DND-41 (cell line): ENCODE measurements around the gene ANKS1B.

Experiments
- ATAC-seq: fragments of 200-7000 bp; cut with Tn5 transposase; 3 replicates; pipeline ENCODE4 v1.9.1; 2021; ENCODE audit warnings: low read depth; ENCODE audit not compliant: insufficient read depth
- DNase-seq: peaks from one replicate; pipeline ENCODE4 v3.0.0-alpha.2; 2020
- H2AFZ ChIP-seq: 2 replicates; pipeline ENCODE4 v1.6.0; 2012; ENCODE audit warnings: low read depth, low read length
- H3K27ac ChIP-seq: 2 replicates; pipeline ENCODE4 v1.5.1; 2012; ENCODE audit warnings: low read length, inconsistent platforms
- H3K27me3 ChIP-seq: fragments of 200-600 bp; sonication (generic); 2 replicates; pipeline ENCODE4 v1.6.0; 2012; ENCODE audit warnings: low read length, mild to moderate bottlenecking, inconsistent platforms; ENCODE audit not compliant: insufficient read depth, poor library complexity
- H3K36me3 ChIP-seq: 2 replicates; pipeline ENCODE4 v1.5.1; 2012; ENCODE audit warnings: low read length, inconsistent platforms; ENCODE audit not compliant: insufficient read depth
- H3K4me1 ChIP-seq: 2 replicates; pipeline ENCODE4 v1.5.1; 2012; ENCODE audit warnings: mild to moderate bottlenecking, low read length; ENCODE audit not compliant: insufficient read depth
- H3K4me2 ChIP-seq: 2 replicates; pipeline ENCODE4 v1.6.0; 2012; ENCODE audit warnings: mild to moderate bottlenecking, moderate library complexity, low read length, inconsistent platforms; ENCODE audit not compliant: insufficient read depth
- H3K4me3 ChIP-seq, 2 experiments: fragments of 200-600 bp in 1 of 2; shearing (Covaris generic) in 1 of 2; 2 replicates each; pipeline ENCODE4 v1.5.1; 2012 to 2016; ENCODE audit warnings: inconsistent platforms in 2 of 2, low read length in 2 of 2, mild to moderate bottlenecking in 2 of 2, low read depth in 1 of 2, moderate library complexity in 1 of 2
- H3K79me2 ChIP-seq: 2 replicates; pipeline ENCODE4 v1.6.0; 2012; ENCODE audit warnings: low read length, inconsistent platforms; ENCODE audit not compliant: insufficient read depth
- H3K9ac ChIP-seq: 2 replicates; pipeline ENCODE4 v1.6.0; 2012; ENCODE audit warnings: low read depth, mild to moderate bottlenecking, inconsistent platforms, low read length, moderate library complexity
- H3K9me3 ChIP-seq: 2 replicates; pipeline ENCODE4 v1.5.1; 2012; ENCODE audit warnings: low read length, moderate library complexity, mild to moderate bottlenecking, inconsistent platforms; ENCODE audit not compliant: insufficient read depth, severe bottlenecking
- H4K20me1 ChIP-seq: 2 replicates; pipeline ENCODE4 v1.6.0; 2012; ENCODE audit warnings: low read length; ENCODE audit not compliant: insufficient read depth
- EZH2 ChIP-seq: IDR thresholded peaks from 3 replicates; pipeline ENCODE4 v1.6.1; 2012; ENCODE audit warnings: borderline replicate concordance, low read depth, mild to moderate bottlenecking, moderate library complexity, low read length, inconsistent platforms; ENCODE audit not compliant: severe bottlenecking
- TF ChIP-seq, protein P1 (sequence below): IDR thresholded peaks from 2 replicates; pipeline ENCODE4 v1.5.1; 2012; ENCODE audit warnings: borderline replicate concordance, low read length, moderate library complexity, mild to moderate bottlenecking; ENCODE audit not compliant: poor library complexity, severe bottlenecking; ENCODE audit errors: extremely low read depth

The ANKS1B gene

DNA sequence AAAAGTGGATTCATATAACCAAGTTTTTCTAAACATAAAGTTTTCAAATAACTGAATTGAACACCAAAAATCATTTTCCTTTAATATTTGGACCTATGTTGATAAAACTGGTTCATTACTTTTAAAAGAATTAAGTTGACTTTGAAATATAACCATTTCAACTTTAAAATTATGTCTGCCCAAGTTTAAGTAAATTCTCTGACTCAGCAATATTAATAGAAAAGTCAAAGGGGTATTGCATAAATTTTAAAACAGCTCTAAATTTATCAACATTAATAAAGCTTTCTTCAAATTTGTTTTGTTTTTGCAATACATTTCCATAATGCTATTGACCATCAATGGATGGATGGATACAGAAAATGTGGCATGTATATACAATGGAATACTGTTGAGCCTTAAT, 505.6 kb downstream of the ANKS1B start:
- Histone ChIP-seq H3K79me2 (no peaks in the 10 kb centered on the region), H4K20me1 (no peaks in the 10 kb centered on the region), H3K4me1 (no peaks in the 10 kb centered on the region), H3K27ac (no peak overlapping the region), H3K4me3 (no peak overlapping the region), H3K36me3 (no peaks in the 10 kb centered on the region), H3K9me3 (no peaks in the 10 kb centered on the region), H3K9ac (no peak overlapping the region), H3K4me2 (no peak overlapping the region), H2AFZ (no peak overlapping the region), H3K27me3 (no peaks in the 10 kb centered on the region)
- no peak for DNase-seq
- TF ChIP-seq EZH2 = no peak
- ATAC-seq = no peak

DNA sequence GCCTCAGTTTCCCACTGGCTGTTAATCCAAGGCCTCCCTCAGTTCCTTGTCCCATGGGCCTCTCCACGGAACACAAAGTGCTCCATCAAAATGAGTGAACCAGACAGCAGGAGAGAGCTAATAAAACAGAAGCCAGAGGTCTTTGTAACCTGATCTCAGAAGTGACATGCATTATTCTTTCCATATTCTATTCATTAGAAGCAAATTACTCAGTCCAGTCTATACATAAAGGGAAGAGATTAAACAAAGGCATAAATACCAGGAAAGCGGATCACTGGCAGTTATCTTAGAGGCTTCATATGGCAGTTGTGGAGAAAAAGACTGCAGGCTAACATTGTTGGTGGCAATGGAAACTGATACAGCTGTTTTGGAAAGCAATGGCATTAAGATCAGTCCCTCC, 507.8 kb downstream of the ANKS1B start:
- no peak overlapping the region for H2AFZ ChIP-seq
- H3K4me2 ChIP-seq = no peak overlapping the region
- H4K20me1 ChIP-seq = no peaks in the 10 kb centered on the region
- no peak overlapping the region for H3K27ac ChIP-seq
- H3K9me3 ChIP-seq = no peaks in the 10 kb centered on the region
- no peaks in the 10 kb centered on the region for H3K79me2 ChIP-seq
- TF ChIP-seq, protein P1, sequence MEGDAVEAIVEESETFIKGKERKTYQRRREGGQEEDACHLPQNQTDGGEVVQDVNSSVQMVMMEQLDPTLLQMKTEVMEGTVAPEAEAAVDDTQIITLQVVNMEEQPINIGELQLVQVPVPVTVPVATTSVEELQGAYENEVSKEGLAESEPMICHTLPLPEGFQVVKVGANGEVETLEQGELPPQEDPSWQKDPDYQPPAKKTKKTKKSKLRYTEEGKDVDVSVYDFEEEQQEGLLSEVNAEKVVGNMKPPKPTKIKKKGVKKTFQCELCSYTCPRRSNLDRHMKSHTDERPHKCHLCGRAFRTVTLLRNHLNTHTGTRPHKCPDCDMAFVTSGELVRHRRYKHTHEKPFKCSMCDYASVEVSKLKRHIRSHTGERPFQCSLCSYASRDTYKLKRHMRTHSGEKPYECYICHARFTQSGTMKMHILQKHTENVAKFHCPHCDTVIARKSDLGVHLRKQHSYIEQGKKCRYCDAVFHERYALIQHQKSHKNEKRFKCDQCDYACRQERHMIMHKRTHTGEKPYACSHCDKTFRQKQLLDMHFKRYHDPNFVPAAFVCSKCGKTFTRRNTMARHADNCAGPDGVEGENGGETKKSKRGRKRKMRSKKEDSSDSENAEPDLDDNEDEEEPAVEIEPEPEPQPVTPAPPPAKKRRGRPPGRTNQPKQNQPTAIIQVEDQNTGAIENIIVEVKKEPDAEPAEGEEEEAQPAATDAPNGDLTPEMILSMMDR = no peak
- TF ChIP-seq EZH2 = no peak
- no peaks in the 10 kb centered on the region for H3K4me1 ChIP-seq
- no peak overlapping the region for H3K4me3 ChIP-seq
- H3K9ac ChIP-seq = no peak overlapping the region
- no peaks in the 10 kb centered on the region for H3K27me3 ChIP-seq
- DNase-seq (no peak), ATAC-seq (no peak)
- no peaks in the 10 kb centered on the region for H3K36me3 ChIP-seq

DNA sequence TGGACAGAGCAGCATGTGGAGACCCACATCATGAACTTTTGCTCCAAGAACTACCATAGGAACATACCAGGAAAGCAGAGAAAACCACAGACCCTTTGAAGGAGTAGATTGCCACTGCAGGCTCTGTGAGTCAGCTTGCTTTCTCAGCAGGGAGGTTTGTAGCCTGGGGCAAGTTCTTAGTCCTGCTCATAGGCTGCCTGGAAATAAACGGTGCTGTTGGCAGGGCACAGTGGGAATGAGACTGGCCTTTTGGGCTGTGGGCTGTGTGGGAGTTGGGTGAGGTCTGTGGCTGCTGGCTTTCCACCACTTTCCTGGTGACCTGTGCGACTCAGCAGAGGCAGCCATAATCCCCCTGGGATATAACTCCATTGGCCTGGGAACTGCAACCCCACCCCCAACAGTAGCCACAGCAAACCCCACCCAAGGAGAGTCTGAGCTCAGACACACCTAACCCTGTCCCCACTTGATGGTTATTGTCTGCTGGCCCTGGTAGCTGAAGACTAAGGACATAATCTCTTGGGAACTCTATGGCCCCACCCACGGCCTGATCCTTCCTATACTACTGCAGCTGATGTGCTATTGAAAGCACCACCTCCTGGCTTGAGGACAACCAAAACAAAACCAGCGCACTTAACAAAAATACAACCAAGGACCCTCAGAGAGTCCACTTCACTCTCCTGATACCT, 529.2 kb downstream of the ANKS1B start:
- DNase-seq = no peak
- ATAC-seq = peak; percentile 37; the same call in 1 of the 3 replicates
- Histone ChIP-seq H4K20me1 (no peaks in the 10 kb centered on the region), H3K36me3 (no peaks in the 10 kb centered on the region), H3K9me3 (no peaks in the 10 kb centered on the region), H3K79me2 (no peaks in the 10 kb centered on the region), H3K9ac (no peak overlapping the region), H2AFZ (no peak overlapping the region), H3K27me3 (no peaks in the 10 kb centered on the region), H3K4me3 (no peak overlapping the region), H3K27ac (no peak overlapping the region), H3K4me2 (no peak overlapping the region), H3K4me1 (no peaks in the 10 kb centered on the region)
- TF ChIP-seq, protein P1 = no peak

DNA sequence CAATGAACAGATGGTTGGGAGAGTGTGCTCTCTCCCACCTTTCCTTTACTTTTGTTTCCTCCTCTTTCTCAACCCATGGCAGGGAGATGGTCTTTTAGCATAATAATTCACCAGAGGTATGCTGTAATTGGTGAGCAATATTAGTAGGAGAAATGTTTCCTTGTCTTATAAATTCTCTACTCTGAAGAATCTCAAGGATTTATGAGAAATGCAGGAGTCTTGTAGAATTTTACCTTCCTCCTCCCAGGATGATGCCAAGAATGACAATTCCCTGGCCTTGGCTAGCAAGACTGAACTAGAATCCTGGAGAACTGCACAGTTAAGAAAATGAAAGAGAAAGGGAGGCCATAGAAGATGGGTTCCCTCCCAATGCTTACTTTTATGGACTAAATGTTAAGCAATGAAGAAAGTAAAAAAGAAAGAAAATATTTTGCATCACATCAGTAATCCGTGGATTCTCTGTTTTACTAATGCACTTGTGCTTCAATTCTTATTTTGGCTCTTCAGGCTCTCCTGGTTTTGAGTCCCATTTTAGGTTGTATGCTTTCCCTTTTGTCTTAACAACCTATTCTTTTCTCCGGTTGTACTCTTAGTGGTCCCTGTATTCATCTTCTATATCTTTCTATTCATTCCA, 530.1 kb downstream of the ANKS1B start:
- ATAC-seq = no peak
- Histone ChIP-seq H3K27ac (no peak overlapping the region), H3K4me2 (no peak overlapping the region)

More for the DNA sequence above, 530.1 kb downstream of the ANKS1B start:
- Histone ChIP-seq H3K36me3 (no peaks in the 10 kb centered on the region), H4K20me1 (no peaks in the 10 kb centered on the region), H3K79me2 (no peaks in the 10 kb centered on the region), H3K9me3 (no peaks in the 10 kb centered on the region), H3K9ac (no peak overlapping the region), H3K4me1 (no peaks in the 10 kb centered on the region), H3K27me3 (no peaks in the 10 kb centered on the region), H3K4me3 (no peak overlapping the region), H2AFZ (no peak overlapping the region)
- TF ChIP-seq, protein P1 = no peak
- TF ChIP-seq EZH2 = no peak
- no peak for DNase-seq
